Measurements from ENCODE around the gene MITF. TPM values are rescaled to one million over a fixed set of nuclear protein-coding genes. Genes with fewer than 3 reads are reported as not detected.

The MITF gene
- total and polyA plus RNA-seq, 2 of the 4 experiments (the other 2 are of a cell fraction) = 6.5 to 16.7 TPM

- Histone ChIP-seq H3K4me1 (ENCODE audit: control insufficient read depth, insufficient read depth, low read length) (peaks cover 6% of the 10 kb centered on the region), H3K18ac (ENCODE audit: low read depth, low read length) (peak overlapping the region; percentile 77; the same call in 1 of the 2 replicates), H3K36me3 (ENCODE audit: control insufficient read depth, insufficient read depth, low read length) (peaks cover 8% of the 10 kb centered on the region), H3K79me1 (ENCODE audit: low read depth in 1 of 2, low read length in 2 of 2) (peaks cover 23 to 31% of the 10 kb centered on the region in 2 experiments), H3K4me2 (ENCODE audit: low read depth, low read length) (peak overlapping the region; percentile 69), H3K56ac (ENCODE audit: extremely low read depth, insufficient read depth, low read length) (no peak overlapping the region), H3K9me1 (ENCODE audit: insufficient read depth, low read length) (0 out of 2 replicates have a peak, but pooled peaks cover 3% of the 10 kb centered on the region), H4K8ac (ENCODE audit: low read depth in 2 of 2, low read length in 2 of 2) (no peak overlapping the region; a peak in 1 of 4 replicates), H3K9ac (ENCODE audit: low read depth, low read length) (no peak overlapping the region), H2BK120ac (ENCODE audit: low read depth, low read length) (peak overlapping the region; percentile 53), H3K4me3 (ENCODE audit: insufficient read depth, low read depth, low read length) (no peak overlapping the region), H2BK20ac (ENCODE audit: low read depth, low read length) (no peak overlapping the region), H3K4ac (ENCODE audit: low read depth, low read length) (no peak overlapping the region), H3K27ac (ENCODE audit: insufficient read depth, low read length) (no peak overlapping the region), H2BK5ac (ENCODE audit: low read depth, low read length, poor library complexity, severe bottlenecking) (peak overlapping the region; percentile 82), H2AK9ac (replicated peaks; ENCODE audit: low read depth, low read length, poor library complexity) (no peak overlapping the region), H4K5ac (ENCODE audit: low read depth, low read length) (no peak overlapping the region), H2BK15ac (ENCODE audit: low read depth, low read length) (no peak overlapping the region), H2AFZ (replicated peaks; ENCODE audit: low read length, poor library complexity) (no peak overlapping the region), H3K9me3 (ENCODE audit: control insufficient read depth, insufficient read depth, low read length) (no peaks in the 10 kb centered on the region), H3K23ac (ENCODE audit: low read depth, low read length) (peak overlapping the region; percentile 83; the same call in 1 of the 2 replicates), H3K27me3 (ENCODE audit: control insufficient read depth, insufficient read depth, low read length) (no peaks in the 10 kb centered on the region), H4K91ac (ENCODE audit: insufficient read depth, low read depth, low read length) (0 out of 2 replicates have a peak overlapping the region, but pooled peaks have one; percentile 32), H4K20me1 (ENCODE audit: insufficient read depth, low read length) (no peaks in the 10 kb centered on the region), H3K14ac (replicated peaks; ENCODE audit: low read depth, low read length) (no peak overlapping the region), H2AK5ac (ENCODE audit: low read depth, low read length) (no peak overlapping the region)
- WGBS, 2 experiments (ENCODE audit: extremely low coverage in 2 of 2, insufficient read length in 1 of 2) = no CpG with 5 or more reads among the region's 5 CpGs
- in situ Hi-C loops (cut with MboI; ENCODE audit: low sequenced_read_pairs) = no loop called here
- ATAC-seq (ENCODE audit: low read depth) = peak; percentile 86
- no TSS peak for BruUV-seq (replicated peaks)
- TF ChIP-seq RCOR1 (IDR thresholded peaks at IDR 0.05; ENCODE audit: insufficient replicate concordance, low read length) = no peak
- no peak for TF ChIP-seq POLR2A (IDR thresholded peaks at IDR 0.05; ENCODE audit: low read depth, low read length)
- TF ChIP-seq, protein P1, sequence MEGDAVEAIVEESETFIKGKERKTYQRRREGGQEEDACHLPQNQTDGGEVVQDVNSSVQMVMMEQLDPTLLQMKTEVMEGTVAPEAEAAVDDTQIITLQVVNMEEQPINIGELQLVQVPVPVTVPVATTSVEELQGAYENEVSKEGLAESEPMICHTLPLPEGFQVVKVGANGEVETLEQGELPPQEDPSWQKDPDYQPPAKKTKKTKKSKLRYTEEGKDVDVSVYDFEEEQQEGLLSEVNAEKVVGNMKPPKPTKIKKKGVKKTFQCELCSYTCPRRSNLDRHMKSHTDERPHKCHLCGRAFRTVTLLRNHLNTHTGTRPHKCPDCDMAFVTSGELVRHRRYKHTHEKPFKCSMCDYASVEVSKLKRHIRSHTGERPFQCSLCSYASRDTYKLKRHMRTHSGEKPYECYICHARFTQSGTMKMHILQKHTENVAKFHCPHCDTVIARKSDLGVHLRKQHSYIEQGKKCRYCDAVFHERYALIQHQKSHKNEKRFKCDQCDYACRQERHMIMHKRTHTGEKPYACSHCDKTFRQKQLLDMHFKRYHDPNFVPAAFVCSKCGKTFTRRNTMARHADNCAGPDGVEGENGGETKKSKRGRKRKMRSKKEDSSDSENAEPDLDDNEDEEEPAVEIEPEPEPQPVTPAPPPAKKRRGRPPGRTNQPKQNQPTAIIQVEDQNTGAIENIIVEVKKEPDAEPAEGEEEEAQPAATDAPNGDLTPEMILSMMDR (conservative IDR thresholded peaks at IDR 0.05; ENCODE audit: low read depth, low read length) = no peak
- no peak for TF ChIP-seq SMC3 (IDR thresholded peaks at IDR 0.05; ENCODE audit: low read depth, low read length)
- no peak for TF ChIP-seq MAZ (IDR thresholded peaks at IDR 0.05; ENCODE audit: borderline replicate concordance, low read depth, low read length)
- no peak for TF ChIP-seq NFE2L2 (IDR thresholded peaks at IDR 0.05; ENCODE audit: low read depth, low read length)
- no peak for TF ChIP-seq RAD21 (IDR thresholded peaks at IDR 0.05; ENCODE audit: low read length)
- TF ChIP-seq MXI1 (IDR thresholded peaks at IDR 0.05; ENCODE audit: borderline replicate concordance, low read depth, low read length) = no peak
- TF ChIP-seq, protein P2, sequence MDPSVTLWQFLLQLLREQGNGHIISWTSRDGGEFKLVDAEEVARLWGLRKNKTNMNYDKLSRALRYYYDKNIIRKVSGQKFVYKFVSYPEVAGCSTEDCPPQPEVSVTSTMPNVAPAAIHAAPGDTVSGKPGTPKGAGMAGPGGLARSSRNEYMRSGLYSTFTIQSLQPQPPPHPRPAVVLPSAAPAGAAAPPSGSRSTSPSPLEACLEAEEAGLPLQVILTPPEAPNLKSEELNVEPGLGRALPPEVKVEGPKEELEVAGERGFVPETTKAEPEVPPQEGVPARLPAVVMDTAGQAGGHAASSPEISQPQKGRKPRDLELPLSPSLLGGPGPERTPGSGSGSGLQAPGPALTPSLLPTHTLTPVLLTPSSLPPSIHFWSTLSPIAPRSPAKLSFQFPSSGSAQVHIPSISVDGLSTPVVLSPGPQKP (IDR thresholded peaks at IDR 0.05; ENCODE audit: borderline replicate concordance, low read depth, low read length) = no peak
- dilution Hi-C loops (cut with HindIII; ENCODE audit: low sequenced_read_pairs, unreplicated experiment) = no loop called here
- DNase-seq = peak; percentile 77
- ChIA-PET POLR2A (ENCODE audit: unreplicated experiment) (no interaction called here), CTCF (interaction anchor here (0.5 kb wide), 1 partner anchor 13 kb away, joined by 3 read pairs; no protein-coding TSS in a partner anchor)
- intact Hi-C loops (cut with micrococcal nuclease) = no loop called here
These were observed 142.6 kb downstream of the MITF start for GRCh38 chr3:69881756-69882428.

Data from IMR-90 (cell line).